Small intestine (tissue), 7 donors: Measurements from ENCODE around the gene RILP. TPM values are rescaled to one million over a fixed set of nuclear protein-coding genes. Genes with fewer than 3 reads are reported as not detected.
"Not testable (repeated sequence)": the region's sequence is repeated elsewhere in the genome, so short reads cannot be mapped to it uniquely, and the experiment has no call there.

Experiments
- DNase-seq, 2 donors: peaks; one replicate each; pipeline versions ENCODE4 v3.0.0 to v3.0.0-alpha.2; 2013
- FAIRE-seq: peaks from 2 replicates; lab custom pipeline; 2012; peaks lifted over from hg19 to GRCh38; lab: Jason Lieb, UNC
- H3K27ac ChIP-seq, 3 donors: one replicate each; pipeline ENCODE4 v1.5.1; 2013; ENCODE audit warnings: low read length in 2 of 3, mild to moderate bottlenecking in 2 of 3, control low read depth in 1 of 3, inconsistent platforms in 1 of 3, low read depth in 1 of 3, moderate library complexity in 1 of 3
- H3K27me3 ChIP-seq, 3 donors: one replicate each; pipeline ENCODE4 v1.6.1; 2013; ENCODE audit warnings: low read length in 3 of 3, inconsistent platforms in 1 of 3; ENCODE audit not compliant: control insufficient read depth in 3 of 3, insufficient read depth in 3 of 3
- H3K36me3 ChIP-seq, 3 donors: one replicate each; pipeline ENCODE4 v1.6.1; 2013; ENCODE audit warnings: low read length in 3 of 3, inconsistent platforms in 1 of 3, low read depth in 1 of 3, mild to moderate bottlenecking in 1 of 3, moderate library complexity in 1 of 3; ENCODE audit not compliant: control insufficient read depth in 3 of 3, insufficient read depth in 2 of 3
- H3K4me1 ChIP-seq, 3 donors: one replicate each; pipeline ENCODE4 v1.6.1; 2013; ENCODE audit warnings: low read length in 2 of 3, inconsistent platforms in 1 of 3, low read depth in 1 of 3, mild to moderate bottlenecking in 1 of 3, moderate library complexity in 1 of 3; ENCODE audit not compliant: control insufficient read depth in 3 of 3, insufficient read depth in 2 of 3
- H3K4me3 ChIP-seq, 3 donors: one replicate each; pipeline ENCODE4 v1.5.1; 2013; ENCODE audit warnings: low read length in 3 of 3, control low read depth in 1 of 3, inconsistent platforms in 1 of 3, low read depth in 1 of 3, mild to moderate bottlenecking in 1 of 3, moderate library complexity in 1 of 3
- H3K9me3 ChIP-seq, 2 donors: one replicate each; pipeline ENCODE4 v1.6.1; 2013; ENCODE audit warnings: low read depth in 1 of 2, low read length in 1 of 2; ENCODE audit not compliant: control insufficient read depth in 2 of 2, insufficient read depth in 1 of 2
- WGBS, 3 donors: extraction: QIAGEN DNeasy Blood & Tissue Kit; methylation state at CpG; one replicate each; pipeline ENCODE4 v1.1.7; 2013; 5-methylcytosine and 5-hydroxymethylcytosine counted together
- polyA plus RNA-seq, 4 donors: library from polyadenylated mRNA; stranded (reverse) in 3 of 4; unstranded in 1 of 4; fragments of 200-250 nt in 3 of 4; fragments of 120-200 nt in 1 of 4; gene quantifications; one replicate each; pipeline versions ENCODE4 v1.2.1 to v1.2.3, GENCODE V29; 2013
- donor health status: healthy with polysubstance abuse.
- donor health status: control.
- donor health status: control.
- donor health status: Bipolar disorder and iron deficiency.
- donor health status: healthy.

Gene RILP
- polyA plus RNA-seq, 4 donors: 7.3 to 122 (median 54.9) TPM

GRCh38 chr17:1652794-1653193 is 3.1 kb upstream of the RILP start:
- peaks cover 0 to 26% (median 0%) of the 10 kb centered on the region in 3 donors for H3K4me1 ChIP-seq
- not testable (repeated sequence) for H3K27me3 ChIP-seq, H3K4me3 ChIP-seq, FAIRE-seq, H3K27ac ChIP-seq, H3K9me3 ChIP-seq, DNase-seq
- 86 to 93% (median 90%) methylated on average over 7 of the region's 7 CpGs for WGBS, 3 donors
- H3K36me3 ChIP-seq: peaks cover 34 to 81% (median 37%) of the 10 kb centered on the region in 3 donors

DNA sequence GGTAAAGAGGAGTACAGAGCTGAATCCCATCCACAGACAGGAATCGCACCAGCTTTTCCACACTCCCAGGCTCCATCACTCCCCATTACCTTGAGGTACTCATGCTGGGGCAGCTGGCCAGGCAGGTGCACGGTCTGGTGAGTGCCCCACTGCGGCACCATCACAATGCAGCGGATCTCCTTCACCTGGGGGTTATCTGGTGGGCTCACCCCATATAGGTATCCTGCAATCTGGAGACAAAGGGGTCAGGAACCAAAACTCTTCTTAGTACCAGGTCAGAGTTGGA is 1.8 kb upstream of the RILP start:
- FAIRE-seq: no peak
- DNase-seq: no peak
- Histone ChIP-seq H3K27ac (peak overlapping the region in 1 of 3 donors; percentile 25), H3K9me3 (no peaks in the 10 kb centered on the region), H3K36me3 (peaks cover 28 to 80% (median 33%) of the 10 kb centered on the region in 3 donors), H3K4me1 (peaks cover 0 to 28% (median 0%) of the 10 kb centered on the region in 3 donors), H3K27me3 (no peaks in the 10 kb centered on the region), H3K4me3 (no peak overlapping the region)
- 59 to 84% (median 82%) methylated on average over 4 of the region's 4 CpGs for WGBS, 3 donors

GRCh38 chr17:1650731-1651558 is 1.3 kb upstream of the RILP start:
- DNase-seq (peak; percentile 54 to 84), FAIRE-seq (no peak)
- no peaks in the 10 kb centered on the region for H3K27me3 ChIP-seq
- no peaks in the 10 kb centered on the region for H3K9me3 ChIP-seq
- H3K4me1 ChIP-seq: peaks cover 0 to 28% (median 0%) of the 10 kb centered on the region in 3 donors
- peaks cover 24 to 80% (median 30%) of the 10 kb centered on the region in 3 donors for H3K36me3 ChIP-seq
- no peak overlapping the region for H3K4me3 ChIP-seq
- WGBS, 3 donors: 48 to 70% (median 53%) methylated on average over 19 to 22 of the region's 22 CpGs
- H3K27ac ChIP-seq: peak overlapping the region; percentile 89 to 97 (median 96)

- Histone ChIP-seq H3K27ac (peak overlapping the region; percentile 89 to 97 (median 96)), H3K4me3 (peak overlapping the region; percentile 47 to 62 (median 48)), H3K4me1 (peaks cover 0 to 30% (median 0%) of the 10 kb centered on the region in 3 donors), H3K36me3 (peaks cover 14 to 76% (median 23%) of the 10 kb centered on the region in 3 donors), H3K9me3 (no peaks in the 10 kb centered on the region), H3K27me3 (no peaks in the 10 kb centered on the region)
- DNase-seq (peak; percentile 93 to 98), FAIRE-seq (no peak)
- 0 to 1% (median 1%) methylated on average over 46 to 100 of the region's 100 CpGs for WGBS, 3 donors
Measured at GRCh38 chr17:1648963-1649843, 463 bp downstream of the RILP start.

- WGBS, 3 donors: 5 to 11% (median 7%) methylated on average over 42 to 54 of the region's 54 CpGs
- FAIRE-seq: no peak
- no peaks in the 10 kb centered on the region for H3K27me3 ChIP-seq
- H3K9me3 ChIP-seq: no peaks in the 10 kb centered on the region
- peak in 1 of 2 donors; percentile 49 for DNase-seq
- H3K27ac ChIP-seq: peak overlapping the region; percentile 56 to 90 (median 70)
- H3K4me1 ChIP-seq: peaks cover 0 to 35% (median 0%) of the 10 kb centered on the region in 3 donors
- H3K4me3 ChIP-seq: peak overlapping the region; percentile 33 to 60 (median 46)
- peaks cover 7 to 70% (median 19%) of the 10 kb centered on the region in 3 donors for H3K36me3 ChIP-seq
Measured at GRCh38 chr17:1648173-1648962, 1.3 kb downstream of the RILP start.

GRCh38 chr17:1647802-1648171 is 1.9 kb downstream of the RILP start:
- H3K9me3 ChIP-seq: no peaks in the 10 kb centered on the region
- no peak overlapping the region for H3K4me3 ChIP-seq
- H3K27me3 ChIP-seq: no peaks in the 10 kb centered on the region
- peaks cover 5 to 64% (median 16%) of the 10 kb centered on the region in 3 donors for H3K36me3 ChIP-seq
- DNase-seq: no peak
- WGBS, 3 donors: 72 to 83% (median 77%) methylated on average over 11 of the region's 11 CpGs
- no peak for FAIRE-seq
- peaks cover 0 to 35% (median 0%) of the 10 kb centered on the region in 3 donors for H3K4me1 ChIP-seq
- peak overlapping the region in 1 of 3 donors; percentile 90 for H3K27ac ChIP-seq

DNA sequence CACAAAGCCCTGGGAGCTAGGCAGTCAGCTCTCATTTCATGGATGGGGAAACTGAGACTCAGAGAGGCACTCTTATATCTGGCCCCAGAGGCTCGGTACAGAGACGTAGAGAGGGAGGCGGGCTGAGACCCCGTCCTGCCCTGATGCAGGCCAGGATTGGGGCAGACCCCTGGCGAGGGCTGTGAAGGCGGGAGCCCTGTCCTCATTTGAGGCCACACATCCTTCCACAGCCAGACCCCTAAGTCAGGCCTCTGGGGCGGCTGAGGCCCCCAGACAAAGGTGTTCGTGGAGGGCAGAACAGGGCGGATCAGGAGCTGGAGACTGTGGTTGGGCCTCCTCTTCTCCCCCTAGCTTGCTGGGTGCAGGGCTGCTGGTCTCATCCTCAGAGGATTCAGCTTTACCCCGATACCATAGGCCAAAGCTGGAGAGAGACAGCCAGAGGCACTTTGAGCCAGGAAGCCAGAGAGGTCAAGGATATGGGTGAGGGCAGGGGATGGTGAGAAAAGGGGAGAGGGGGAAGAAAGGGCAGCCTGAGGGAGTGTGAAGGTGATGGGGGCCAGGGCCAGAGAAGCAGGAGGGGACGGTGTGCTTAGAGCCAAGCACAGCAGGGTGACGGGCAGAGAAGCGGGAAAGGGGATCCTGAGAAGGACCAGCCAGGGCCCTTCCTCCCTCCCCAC is 3.3 kb downstream of the RILP start:
- no peak overlapping the region for H3K27ac ChIP-seq
- H3K9me3 ChIP-seq: peaks cover 0 to 3% of the 10 kb centered on the region in 2 donors
- H3K36me3 ChIP-seq: peaks cover 3 to 50% (median 4%) of the 10 kb centered on the region in 3 donors
- DNase-seq: no peak
- FAIRE-seq: no peak
- H3K4me3 ChIP-seq: no peak overlapping the region
- 91 to 93% (median 92%) methylated on average over 12 to 13 of the region's 13 CpGs for WGBS, 3 donors
- H3K4me1 ChIP-seq: peaks cover 0 to 34% (median 0%) of the 10 kb centered on the region in 3 donors
- H3K27me3 ChIP-seq: no peaks in the 10 kb centered on the region
